A549 (cell line): ENCODE results near the gene SLC45A2. TPM values are rescaled to one million over a fixed set of nuclear protein-coding genes. Genes with fewer than 3 reads are reported as not detected.

Source experiments
- ATAC-seq, 2 experiments: fragments of 200-7000 bp in 1 of 2; fragments of >200 bp in 1 of 2; cut with Nextera tagmentation in 1 of 2; cut with Tn5 transposase in 1 of 2; 3 replicates each; pipeline versions ENCODE4 v1.8.0 to v1.9.1; 2018 to 2020; ENCODE audit warnings: mild to moderate bottlenecking in 1 of 2, moderate library complexity in 1 of 2
- CTCF ChIA-PET: fragments of 300-600 bp; sonication (Branson Sonifier 250); formaldehyde crosslinking; extraction: SDS; loops from one replicate; lab custom pipeline; 2021; ENCODE audit warnings: antibody characterized with exemption, inconsistent platforms; lab: Yijun Ruan, JAX
- POLR2A ChIA-PET: fragments of 350-600 bp; formaldehyde crosslinking; extraction: SDS; loops from one replicate; lab custom pipeline; 2021; ENCODE audit warnings: antibody characterized with exemption, inconsistent platforms; lab: Yijun Ruan, JAX
- DNase-seq, 2 experiments: peaks; one replicate each; pipeline versions ENCODE4 v3.0.0 to v3.0.0-alpha.2; 2011 to 2016; ENCODE audit warnings: low read depth in 1 of 2, low spot score in 1 of 2
- FAIRE-seq: peaks from 2 replicates; lab custom pipeline; 2011; peaks lifted over from hg19 to GRCh38; lab: Jason Lieb, UNC
- H3K27ac ChIP-seq, 2 experiments: fragments of >200 bp; sonication (Bioruptor Twin); formaldehyde crosslinking; 3 replicates each; pipeline ENCODE4 v1.5.1; 2016 to 2017
- H3K4me1 ChIP-seq: fragments of >200 bp; sonication (Bioruptor Twin); formaldehyde crosslinking; 3 replicates; pipeline ENCODE4 v1.6.1; 2016
- H3K4me2 ChIP-seq: fragments of >200 bp; sonication (Bioruptor Twin); formaldehyde crosslinking; 3 replicates; pipeline ENCODE4 v1.6.1; 2016
- H3K4me3 ChIP-seq: fragments of >200 bp; sonication (Bioruptor Twin); formaldehyde crosslinking; 3 replicates; pipeline ENCODE4 v1.5.1; 2016
- H3K9me3 ChIP-seq: fragments of >200 bp; sonication (Bioruptor Twin); formaldehyde crosslinking; 3 replicates; pipeline ENCODE4 v1.6.1; 2016
- CHD2 ChIP-seq: fragments of 150-350 bp; IDR thresholded peaks from 2 replicates; pipeline ENCODE4 v1.6.1; 2014; ENCODE audit warnings: low read length; ENCODE audit not compliant: partially characterized antibody
- E2F6 ChIP-seq: IDR thresholded peaks from 2 replicates; pipeline ENCODE4 v1.6.1; 2012; ENCODE audit warnings: low read depth, borderline replicate concordance
- EHMT2 ChIP-seq: fragments of 200-600 bp; sonication (generic); IDR thresholded peaks from 2 replicates; pipeline ENCODE4 v1.6.1; 2016; ENCODE audit warnings: antibody characterized with exemption, low read depth, mild to moderate bottlenecking, moderate library complexity
- EP300 ChIP-seq, 2 experiments: fragments of >200 bp; sonication (Bioruptor Twin); formaldehyde crosslinking; IDR thresholded peaks; 2 replicates in 1 of 2; 3 replicates in 1 of 2; pipeline ENCODE4 v1.6.1; 2016 to 2017
- FOSL2 ChIP-seq, 2 experiments: fragments of 450-650 bp in 1 of 2; fragments of >200 bp in 1 of 2; sonication (Bioruptor Twin) in 1 of 2; formaldehyde crosslinking; IDR thresholded peaks; 2 replicates each; pipeline versions ENCODE4 v1.5.0 to v1.6.1; 2016 to 2020; ENCODE audit warnings: mild to moderate bottlenecking in 1 of 2, moderate library complexity in 1 of 2
- HEYL ChIP-seq: fragments of 250-450 bp; sonication (Bioruptor Pico); IDR thresholded peaks from 2 replicates; pipeline ENCODE4 v1.8.0; 2021; ENCODE audit warnings: mild to moderate bottlenecking, moderate library complexity
- HOXA7 ChIP-seq: fragments of 250-450 bp; sonication (Bioruptor Pico); IDR thresholded peaks from 2 replicates; pipeline ENCODE4 v1.5.0; 2020; ENCODE audit warnings: mild to moderate bottlenecking, moderate library complexity
- HOXB13 ChIP-seq: fragments of 250-450 bp; sonication (Bioruptor Pico); IDR thresholded peaks from 2 replicates; pipeline ENCODE4 v1.5.0; 2020; ENCODE audit warnings: low read depth, mild to moderate bottlenecking, moderate library complexity
- HOXB5 ChIP-seq: fragments of 250-450 bp; sonication (Bioruptor Pico); IDR thresholded peaks from 2 replicates; pipeline ENCODE4 v1.5.0; 2020; ENCODE audit warnings: mild to moderate bottlenecking, moderate library complexity
- MAFK ChIP-seq: fragments of 450-650 bp; IDR thresholded peaks from 2 replicates; pipeline ENCODE4 v1.6.1; 2014; ENCODE audit not compliant: partially characterized antibody
- MYC ChIP-seq: IDR thresholded peaks from 2 replicates; pipeline ENCODE4 v1.6.1; 2012; ENCODE audit warnings: mild to moderate bottlenecking, inconsistent platforms, low read length, improper control_type of control experiment, borderline replicate concordance
- NPAS2 ChIP-seq: fragments of 250-450 bp; sonication (Bioruptor Pico); IDR thresholded peaks from 2 replicates; pipeline ENCODE4 v1.8.0; 2022; ENCODE audit warnings: mild to moderate bottlenecking, moderate library complexity, borderline replicate concordance
- NR3C1 ChIP-seq: fragments of >200 bp; sonication (Bioruptor Twin); formaldehyde crosslinking; IDR thresholded peaks from 3 replicates; pipeline ENCODE4 v1.6.1; 2017
- PBX3 ChIP-seq: IDR thresholded peaks from 2 replicates; pipeline ENCODE4 v1.6.1; 2012
- POLR2A ChIP-seq: IDR thresholded peaks from 2 replicates; pipeline ENCODE4 v1.6.1; 2012; ENCODE audit warnings: mild to moderate bottlenecking, low read length
- RCOR1 ChIP-seq: fragments of 150-350 bp; IDR thresholded peaks from 2 replicates; pipeline ENCODE4 v1.6.1; 2014; ENCODE audit warnings: antibody characterized with exemption, low read length, low read depth
- RFX5 ChIP-seq: fragments of 450-650 bp; IDR thresholded peaks from 2 replicates; pipeline ENCODE4 v1.7.1; 2014; ENCODE audit warnings: antibody characterized with exemption, mild to moderate bottlenecking, moderate library complexity
- RNF2 ChIP-seq: fragments of 200-600 bp; sonication (generic); IDR thresholded peaks from 2 replicates; pipeline ENCODE4 v1.6.1; 2016; ENCODE audit warnings: low read depth, mild to moderate bottlenecking, antibody characterized with exemption, moderate library complexity, borderline replicate concordance
- SMC3 ChIP-seq: fragments of >200 bp; sonication (Bioruptor Twin); formaldehyde crosslinking; IDR thresholded peaks from 3 replicates; pipeline ENCODE4 v1.6.1; 2018; ENCODE audit warnings: inconsistent platforms
- TFCP2L1 ChIP-seq: fragments of 250-450 bp; sonication (Bioruptor Pico); IDR thresholded peaks from 2 replicates; pipeline ENCODE4 v1.5.0; 2021; ENCODE audit warnings: mild to moderate bottlenecking
- ZC3H11A ChIP-seq: fragments of 450-650 bp; IDR thresholded peaks from 2 replicates; pipeline ENCODE4 v1.6.1; 2014; ENCODE audit warnings: antibody characterized with exemption, mild to moderate bottlenecking
- WGBS: methylation state at CpG from one replicate; pipeline ENCODE4 v1.1.6; 2017; ENCODE audit errors: missing lambda C conversion rate; 5-methylcytosine and 5-hydroxymethylcytosine counted together
- polyA plus RNA-seq, 4 experiments: library from polyadenylated mRNA; depleted of rRNA in 3 of 4; stranded (reverse); fragments of >200 nt; fragmentation: RNase III in 1 of 4; extraction: RNeasy Plus Mini Kit Qiagen cat#74134 plus additional on column Dnase treatment in 1 of 4; gene quantifications; 2 replicates in 3 of 4; 3 replicates in 1 of 4; pipeline ENCODE4 v1.2.3, GENCODE V29; 2011 to 2017
- TF ChIP-seq, protein P1 (sequence below): IDR thresholded peaks from 2 replicates; pipeline ENCODE4 v1.6.1; 2012
- TF ChIP-seq, protein P2 (sequence below): fragments of 250-450 bp; sonication (Bioruptor Pico); IDR thresholded peaks from 2 replicates; pipeline ENCODE4 v1.5.0; 2021; ENCODE audit warnings: mild to moderate bottlenecking, moderate library complexity, borderline replicate concordance

The SLC45A2 gene
- polyA plus RNA-seq, 2 of the 4 experiments (the other 2 are of a cell fraction): not detected

DNA sequence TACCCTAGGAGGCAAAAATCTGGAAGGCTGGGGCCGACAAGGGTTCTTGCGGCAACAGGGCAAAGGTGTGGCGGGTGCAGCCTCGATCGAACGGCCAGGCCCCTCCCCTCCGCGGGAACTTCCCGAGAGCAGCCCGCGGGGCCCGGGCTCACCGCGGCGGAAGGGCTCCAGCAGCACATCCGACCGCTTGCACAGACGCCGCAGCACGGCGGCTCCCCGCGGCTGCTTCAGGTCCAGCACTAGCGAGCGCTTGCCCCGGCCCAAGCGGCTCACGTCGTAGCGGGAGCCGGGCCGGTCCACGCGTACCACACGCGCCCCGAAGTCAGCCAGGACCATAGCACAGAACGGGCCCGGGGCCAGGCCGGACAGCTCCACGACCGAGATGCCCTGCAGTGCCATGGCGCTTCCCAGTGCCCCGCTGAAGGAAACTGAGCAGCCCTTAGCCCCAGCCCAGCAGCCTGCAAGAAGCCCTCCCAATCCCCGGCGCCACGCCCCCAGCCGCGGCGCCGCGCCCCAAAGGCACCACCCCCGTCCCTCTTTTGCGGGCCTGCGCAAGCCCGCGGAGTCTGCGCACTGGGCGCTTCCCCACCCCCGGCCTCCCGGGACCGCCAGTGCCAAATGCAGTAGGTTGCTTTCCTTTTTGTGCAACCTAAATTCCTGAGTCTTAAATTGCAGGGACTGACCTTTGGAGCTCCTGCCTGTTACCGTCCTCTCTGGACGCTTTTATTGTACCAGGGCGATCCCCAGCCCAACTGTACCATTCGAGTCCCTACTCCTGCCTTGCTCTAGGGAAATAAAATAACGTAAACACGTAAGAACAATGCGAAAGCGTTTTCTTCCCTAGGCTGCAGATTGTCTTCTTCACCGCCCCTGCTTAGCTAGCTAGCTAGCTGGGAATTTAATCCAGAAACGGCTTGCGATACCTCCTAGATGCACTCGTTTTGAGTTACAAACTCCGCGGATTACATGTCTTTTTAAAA is 23.4 kb upstream of the SLC45A2 start, which contains the start of gene AMACR (continued):
- TF ChIP-seq CHD2: no peak
- peak; percentile 93 for TF ChIP-seq POLR2A
- TF ChIP-seq HEYL (CRISPR knock-in tag): no peak
- TF ChIP-seq RFX5: no peak
- TF ChIP-seq HOXB5: 0 out of 2 replicates have a peak, but pooled peaks have one; percentile 21
- TF ChIP-seq FOSL2 (IDR thresholded peaks at IDR 0.05): no peak
- no peak for TF ChIP-seq FOSL2 (CRISPR knock-in tag; IDR thresholded peaks at IDR 0.05)
- TF ChIP-seq, protein P1, sequence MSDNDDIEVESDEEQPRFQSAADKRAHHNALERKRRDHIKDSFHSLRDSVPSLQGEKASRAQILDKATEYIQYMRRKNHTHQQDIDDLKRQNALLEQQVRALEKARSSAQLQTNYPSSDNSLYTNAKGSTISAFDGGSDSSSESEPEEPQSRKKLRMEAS: peak; percentile 68
- no peak for TF ChIP-seq HOXA7 (CRISPR knock-in tag)
- no peak for TF ChIP-seq RNF2
- TF ChIP-seq RCOR1: no peak
- TF ChIP-seq PBX3: 0 out of 2 replicates have a peak, but pooled peaks have one; percentile 25
- TF ChIP-seq NR3C1: no peak
- TF ChIP-seq TFCP2L1 (CRISPR knock-in tag): no peak
- no peak for TF ChIP-seq MYC
- TF ChIP-seq SMC3: peak; percentile 13; the same call in 1 of the 3 replicates
- TF ChIP-seq EP300 (IDR thresholded peaks at IDR 0.05): no peak
- no peak for TF ChIP-seq MAFK

DNA sequence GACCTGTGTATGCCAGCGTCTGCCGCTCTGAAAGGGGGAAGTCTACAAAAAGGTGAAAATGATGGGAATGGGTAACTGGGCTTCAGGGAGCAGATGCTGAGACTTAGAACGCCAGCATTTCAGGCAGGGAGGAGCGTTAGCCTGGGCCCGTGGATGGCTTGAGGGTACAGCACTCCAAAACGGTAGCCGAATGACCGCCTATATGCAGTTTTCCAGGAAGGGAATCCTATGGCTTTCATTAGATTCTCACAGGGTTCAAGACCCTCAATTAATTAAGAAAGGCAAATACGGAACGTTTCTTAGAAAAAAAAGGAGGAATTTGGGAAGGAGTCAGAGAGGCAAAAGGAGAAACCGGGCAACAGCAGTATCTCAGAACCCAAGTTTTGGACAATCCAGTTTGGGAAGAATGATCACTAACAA is 22.7 kb upstream of the SLC45A2 start:
- CTCF ChIA-PET: interaction anchor here (1.1 to 2.0 kb wide), 2 partner anchors 11 to 37 kb away, joined by 4 to 6 read pairs; no protein-coding TSS in a partner anchor
- POLR2A ChIA-PET: interaction anchor here (1.3 kb wide), 1 partner anchor 909 kb away, joined by 4 read pairs; the partner anchor contains the start of genes BRIX1 and RAD1
- peak in 1 of 2 experiments; percentile 16; a peak in 3 of 6 replicates for ATAC-seq
- WGBS: 40% methylated on average over 11 of the region's 11 CpGs
- H3K4me3 ChIP-seq: peak overlapping the region; percentile 84
- peak overlapping the region; percentile 93 to 94 for H3K27ac ChIP-seq
- no peaks in the 10 kb centered on the region for H3K9me3 ChIP-seq
- no peak for TF ChIP-seq EHMT2
- no peak for TF ChIP-seq E2F6
- TF ChIP-seq ZC3H11A: no peak
- DNase-seq: peak in 1 of 2 experiments; percentile 10
- FAIRE-seq: no peak
- peaks cover 15% of the 10 kb centered on the region; the same call in 2 of the 3 replicates for H3K4me1 ChIP-seq
- peak overlapping the region; percentile 77 for H3K4me2 ChIP-seq

DNA sequence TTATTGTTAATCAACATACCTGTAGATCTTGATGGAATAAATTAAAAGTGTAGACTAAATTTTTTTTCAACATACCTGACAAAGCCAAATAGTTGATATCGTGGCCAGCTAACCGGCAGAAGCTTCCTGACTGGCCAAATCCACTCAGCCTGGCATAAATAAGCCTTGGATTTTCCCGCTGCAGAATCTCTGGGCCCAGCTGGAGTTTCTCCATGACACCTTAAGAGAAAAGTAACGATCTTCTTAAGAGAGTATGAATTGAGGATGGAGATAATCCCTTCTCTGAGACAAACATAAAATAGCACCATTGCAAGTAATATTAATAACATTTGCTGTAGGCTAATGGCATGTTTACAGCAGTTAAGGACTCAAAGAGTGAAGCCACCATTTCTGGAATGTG is 21.2 kb upstream of the SLC45A2 start:
- ChIA-PET POLR2A (interaction anchor here (1.0 kb wide), 1 partner anchor 8 kb away, joined by 4 read pairs; no protein-coding TSS in a partner anchor), CTCF (interaction anchor here (1.1 to 2.0 kb wide), 2 partner anchors 8 to 36 kb away, joined by 4 to 7 read pairs; no protein-coding TSS in a partner anchor)
- Histone ChIP-seq H3K4me3 (no peak overlapping the region), H3K9me3 (no peaks in the 10 kb centered on the region), H3K4me1 (peaks cover 15% of the 10 kb centered on the region; the same call in 2 of the 3 replicates), H3K4me2 (no peak overlapping the region), H3K27ac (no peak overlapping the region)
- DNase-seq: no peak
- 92% methylated on average over 4 of the region's 4 CpGs for WGBS
- ATAC-seq: no peak
- TF ChIP-seq, protein P2, sequence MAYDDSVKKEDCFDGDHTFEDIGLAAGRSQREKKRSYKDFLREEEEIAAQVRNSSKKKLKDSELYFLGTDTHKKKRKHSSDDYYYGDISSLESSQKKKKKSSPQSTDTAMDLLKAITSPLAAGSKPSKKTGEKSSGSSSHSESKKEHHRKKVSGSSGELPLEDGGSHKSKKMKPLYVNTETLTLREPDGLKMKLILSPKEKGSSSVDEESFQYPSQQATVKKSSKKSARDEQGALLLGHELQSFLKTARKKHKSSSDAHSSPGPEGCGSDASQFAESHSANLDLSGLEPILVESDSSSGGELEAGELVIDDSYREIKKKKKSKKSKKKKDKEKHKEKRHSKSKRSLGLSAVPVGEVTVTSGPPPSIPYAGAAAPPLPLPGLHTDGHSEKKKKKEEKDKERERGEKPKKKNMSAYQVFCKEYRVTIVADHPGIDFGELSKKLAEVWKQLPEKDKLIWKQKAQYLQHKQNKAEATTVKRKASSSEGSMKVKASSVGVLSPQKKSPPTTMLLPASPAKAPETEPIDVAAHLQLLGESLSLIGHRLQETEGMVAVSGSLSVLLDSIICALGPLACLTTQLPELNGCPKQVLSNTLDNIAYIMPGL (CRISPR knock-in tag): no peak
- no peak for TF ChIP-seq ZC3H11A
- no peak for TF ChIP-seq SMC3
- no peak for TF ChIP-seq NPAS2 (CRISPR knock-in tag)
- TF ChIP-seq HOXB13 (CRISPR knock-in tag): no peak
- no peak for FAIRE-seq
